Fibroblast of skin of right biceps (primary cell): ENCODE measurements around the gene MMAB.

Experiments used
- DNase-seq: peaks from one replicate; pipeline ENCODE4 v3.0.0-alpha.2; 2013

The MMAB gene

DNA sequence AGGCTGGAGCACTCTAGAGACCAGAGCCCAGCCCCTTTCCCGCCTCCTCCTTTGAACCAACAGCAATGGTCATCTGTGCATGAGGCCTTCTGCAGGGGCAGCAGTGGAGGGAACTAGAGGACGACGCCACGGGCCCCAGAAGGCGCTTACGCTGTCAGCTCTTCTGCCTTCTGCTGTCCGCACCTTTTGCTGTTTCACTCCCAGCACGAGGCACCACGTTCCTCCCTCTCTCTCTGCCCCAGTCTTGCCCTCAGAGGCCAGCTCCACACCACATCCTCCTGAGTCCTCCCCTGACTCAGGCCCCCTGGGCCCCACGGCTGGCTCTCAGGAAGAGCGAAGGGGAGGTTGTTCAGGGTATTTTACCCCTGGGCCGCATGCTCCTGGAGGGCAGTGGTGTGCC, 15.5 kb downstream of the MMAB start:
- no peak for DNase-seq

DNA sequence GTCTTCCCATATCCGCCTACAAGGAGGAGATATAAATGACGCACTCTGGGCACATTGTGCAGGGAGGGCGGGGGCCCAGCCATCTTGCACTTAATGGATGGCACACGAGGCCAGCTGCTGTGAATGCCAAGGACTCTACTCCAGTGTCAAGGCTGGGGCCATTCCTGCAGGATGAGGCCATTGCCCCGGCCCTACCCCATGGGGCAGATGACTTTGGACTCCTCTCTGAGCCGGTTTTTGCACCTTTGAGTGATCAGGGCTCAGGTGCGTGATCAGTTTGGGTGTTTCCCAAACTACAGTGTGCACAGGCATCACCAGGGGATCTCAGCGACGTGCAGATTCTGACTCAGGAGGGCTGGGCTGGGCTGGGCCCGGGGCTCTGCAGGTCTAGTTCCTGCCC, 16.1 kb downstream of the MMAB start:
- no peak for DNase-seq

DNA sequence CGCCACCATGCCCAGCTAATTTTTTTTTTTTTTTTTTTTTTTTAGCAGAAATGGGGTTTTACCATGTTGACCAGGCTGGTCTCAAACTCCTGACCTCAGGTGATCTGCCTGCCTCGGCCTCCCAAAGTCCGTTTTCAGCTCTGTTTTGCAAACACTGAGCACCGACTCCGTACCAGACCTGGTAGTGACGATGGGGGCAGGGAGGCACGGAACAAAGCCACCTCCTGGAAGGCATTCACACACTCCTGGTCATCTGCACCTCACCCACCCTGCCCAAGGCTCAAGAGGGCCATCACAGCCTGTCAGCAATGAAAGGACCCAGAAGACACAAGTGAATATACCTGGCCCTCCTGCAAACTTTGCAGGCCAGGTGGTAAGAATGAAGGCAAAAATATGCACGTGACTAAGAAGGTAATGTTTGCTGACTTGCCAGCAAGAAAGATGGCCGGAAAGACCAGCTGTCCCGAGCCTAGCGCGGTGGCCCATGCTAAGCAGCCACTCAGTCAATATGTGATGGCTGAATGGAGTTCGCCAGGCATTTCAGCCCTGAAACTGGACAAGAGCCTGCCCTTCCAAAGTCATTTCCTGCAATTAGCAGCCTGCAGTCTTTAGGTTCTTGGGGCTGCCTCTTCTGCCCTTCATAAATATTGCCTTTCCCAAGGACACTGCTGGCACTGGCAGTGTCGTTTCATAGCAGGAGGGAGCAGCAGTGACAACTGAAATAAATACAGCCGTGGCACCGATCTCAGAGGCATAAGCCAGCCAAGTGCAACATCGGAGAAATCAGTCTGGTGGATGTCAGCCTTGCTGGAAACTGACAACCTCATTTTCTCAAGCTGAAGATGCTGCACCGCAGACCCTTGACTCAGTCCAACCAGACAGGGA, 17.6 kb downstream of the MMAB start:
- no peak for DNase-seq

DNA sequence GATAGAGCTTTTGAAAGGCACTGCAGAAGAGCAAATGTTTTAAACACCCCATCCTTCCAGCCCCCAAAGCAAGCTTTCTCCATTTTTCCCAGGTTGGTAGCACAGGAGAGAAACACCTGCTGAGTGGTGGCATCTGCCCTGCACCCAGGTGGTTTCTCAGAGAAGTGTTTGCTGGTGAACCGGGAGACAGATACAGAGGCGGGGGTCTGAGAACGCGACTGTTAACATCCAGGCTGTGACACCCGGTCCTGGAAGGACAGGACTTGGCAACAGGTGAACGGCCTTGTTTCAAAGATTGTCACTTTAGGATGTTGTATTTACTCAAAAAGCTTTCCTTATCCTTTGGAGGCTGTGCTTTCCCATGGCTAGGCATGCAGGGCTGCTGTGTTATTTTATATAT, 18.5 kb downstream of the MMAB start:
- DNase-seq, result no peak

DNA sequence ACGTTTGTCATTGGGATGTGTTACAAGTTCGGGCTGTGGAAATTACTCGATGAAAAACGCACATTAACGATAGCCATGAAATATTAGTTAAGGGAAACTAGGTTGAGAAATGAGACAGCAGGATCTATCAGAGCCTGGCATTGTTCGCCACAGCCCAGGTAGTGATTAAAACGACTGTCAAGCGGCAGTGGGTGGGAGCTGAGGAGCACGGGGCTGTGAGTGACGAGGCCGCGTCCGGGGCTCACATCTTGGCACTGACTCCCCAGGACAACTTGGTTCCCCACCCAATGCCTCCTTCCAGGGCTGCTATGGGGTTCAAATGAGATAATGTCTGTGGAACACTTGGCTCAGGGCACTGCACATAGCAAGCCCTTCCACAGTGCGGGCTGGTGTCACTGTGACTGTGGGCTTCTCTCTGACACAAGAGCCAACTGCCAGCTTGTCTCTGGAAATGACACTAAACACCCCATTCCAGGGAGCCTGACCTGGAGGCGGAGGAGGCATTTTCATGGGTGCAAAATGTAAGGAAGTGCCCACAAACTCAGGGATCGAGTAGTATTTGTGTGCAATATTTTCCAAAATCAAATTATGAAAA, 19.3 kb downstream of the MMAB start:
- no peak for DNase-seq

DNA sequence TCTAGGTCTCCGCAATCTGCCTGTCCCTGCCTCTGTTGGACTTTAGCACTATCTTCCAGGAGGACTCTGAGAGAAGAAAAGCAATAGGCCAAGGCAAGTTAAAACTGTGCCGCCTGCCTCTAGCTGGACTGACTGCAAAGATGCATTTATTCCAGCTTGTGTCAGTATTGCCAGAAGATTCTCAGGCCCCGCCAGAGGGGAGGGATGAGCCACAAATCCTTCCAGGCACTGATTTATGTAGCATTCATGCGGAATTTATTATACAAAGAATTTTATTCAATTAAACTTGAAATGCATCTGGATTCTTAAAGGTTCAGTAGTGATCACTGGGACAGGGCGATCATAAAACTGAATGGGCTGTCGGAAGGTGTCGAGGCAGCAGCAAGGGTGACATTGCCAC, 19.8 kb downstream of the MMAB start:
- no peak for DNase-seq

DNA sequence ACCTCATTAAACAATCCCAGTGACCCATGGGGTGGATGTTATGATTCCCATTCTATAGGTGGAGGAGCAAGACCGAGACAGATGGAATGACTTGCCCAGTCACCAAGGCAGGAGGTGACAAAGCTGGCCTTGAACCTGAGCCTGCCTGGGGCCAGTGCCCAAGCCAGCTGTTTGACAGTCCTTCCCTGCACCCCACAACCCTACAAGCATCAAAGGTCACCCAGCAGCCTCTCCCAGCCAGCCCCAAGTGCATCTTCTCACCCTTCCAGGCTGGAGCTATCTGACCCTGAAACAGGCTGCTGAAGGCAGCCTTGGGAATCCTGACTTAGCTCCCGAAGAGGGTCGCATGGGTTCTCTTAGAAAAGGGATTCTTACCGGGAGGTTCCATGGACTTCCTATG, 20.3 kb downstream of the MMAB start:
- no peak for DNase-seq

DNA sequence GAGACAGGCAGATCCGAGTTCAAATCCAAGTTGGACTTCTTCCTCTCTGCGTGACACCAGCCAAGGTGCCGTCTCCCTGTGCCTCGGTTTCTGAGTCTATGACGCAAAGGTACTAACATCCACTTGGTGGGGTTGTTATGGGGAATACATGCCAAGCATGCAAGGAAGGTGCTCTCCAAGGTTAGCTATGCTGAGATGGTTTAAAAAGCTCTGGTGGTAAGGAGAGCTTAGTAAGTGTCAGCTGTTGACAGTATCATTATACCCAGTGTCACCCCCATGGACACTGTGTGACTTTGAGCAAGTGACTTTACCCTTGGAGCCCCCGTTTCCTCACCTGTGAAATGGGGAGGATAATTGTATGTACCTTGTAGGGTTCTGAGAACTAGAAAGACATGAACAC, 22.2 kb downstream of the MMAB start:
- no peak for DNase-seq

DNA sequence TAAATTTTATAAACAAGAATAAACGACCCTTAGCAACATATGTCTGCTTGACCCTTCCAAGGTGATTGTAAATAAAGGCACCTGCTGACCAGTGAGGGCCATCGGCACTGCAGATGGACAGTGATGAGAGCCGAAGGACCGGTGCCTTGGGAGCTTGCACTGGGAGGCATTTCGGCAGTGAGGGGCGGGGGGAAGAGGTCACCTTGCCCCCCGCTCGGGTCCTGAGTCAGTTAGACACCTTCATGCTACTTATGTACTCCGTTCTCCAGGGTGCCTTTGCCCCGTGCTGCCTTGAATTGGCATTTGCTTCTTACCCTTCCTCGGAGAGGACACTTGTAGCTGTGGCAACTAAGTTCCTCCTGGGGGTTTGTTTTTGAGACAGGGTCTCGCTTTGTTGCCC, 23.0 kb downstream of the MMAB start:
- no peak for DNase-seq

DNA sequence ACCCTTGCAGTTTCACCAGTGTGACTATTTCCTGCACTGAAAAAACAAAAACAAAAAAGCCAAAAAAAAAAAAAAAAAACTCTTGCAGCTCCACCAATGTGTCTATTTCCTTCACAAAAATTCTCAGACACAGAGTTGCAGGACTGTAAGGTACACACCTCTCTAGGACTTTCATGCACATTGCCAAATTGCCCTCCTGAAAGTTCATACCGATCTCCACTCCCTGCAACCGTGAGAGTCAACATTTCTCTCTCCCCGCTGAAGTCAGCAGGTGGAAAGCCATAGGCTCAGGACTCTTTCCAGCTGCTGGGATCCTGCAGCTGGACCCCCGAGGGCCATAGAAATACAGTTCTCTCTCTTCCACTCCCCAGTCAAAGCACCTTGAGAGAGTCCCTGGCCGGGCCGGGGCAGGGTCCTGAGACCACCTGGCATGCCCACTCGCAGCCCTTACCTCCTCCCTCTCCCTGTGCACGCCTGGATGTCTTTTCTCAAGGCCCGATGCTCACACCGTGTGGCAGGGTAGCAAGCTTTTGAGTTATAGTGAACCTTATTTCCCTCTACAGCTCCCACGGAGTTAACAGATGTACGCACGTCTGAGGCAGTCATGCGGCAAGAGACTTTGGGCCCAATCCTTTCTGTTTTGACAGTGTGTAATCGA, 23.6 kb downstream of the MMAB start:
- no peak for DNase-seq

DNA sequence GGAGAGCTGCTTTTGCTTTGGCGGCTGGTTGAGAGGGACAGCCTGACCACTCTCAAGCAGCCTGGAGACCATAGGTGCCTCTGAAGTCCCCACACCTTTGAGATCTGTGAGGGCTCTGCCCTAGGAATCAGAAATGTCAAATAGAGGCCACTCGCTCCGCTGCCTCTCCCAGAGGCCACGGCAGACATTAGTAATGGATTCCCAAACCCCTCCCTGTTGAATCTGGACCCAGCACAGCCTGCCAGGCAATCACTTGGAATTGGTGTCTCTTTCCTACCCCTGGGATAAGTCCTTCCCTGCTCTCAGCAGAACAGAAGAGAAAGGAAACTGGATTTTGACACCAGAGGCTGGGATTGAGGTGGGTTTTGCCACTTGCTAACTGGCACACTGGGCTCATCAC, 25.0 kb downstream of the MMAB start:
- no peak for DNase-seq

DNA sequence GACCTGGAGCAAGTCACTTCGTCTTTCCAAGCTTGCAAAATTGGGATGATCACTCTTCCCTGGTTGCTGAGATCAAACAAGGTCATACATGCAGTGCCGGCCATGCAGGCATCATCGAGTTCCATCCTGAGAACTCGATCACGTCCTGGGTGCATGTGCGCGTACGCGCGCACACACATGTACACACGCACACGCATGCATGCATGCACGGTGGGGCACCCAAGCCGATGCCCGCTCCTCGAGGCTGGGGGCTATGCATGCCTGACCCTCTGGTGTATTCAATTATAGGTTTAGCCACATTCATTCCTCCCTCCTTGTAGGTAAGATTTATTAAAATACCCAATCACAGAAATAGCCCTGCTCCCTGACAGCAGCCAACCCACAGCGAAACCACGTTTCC, 26.0 kb downstream of the MMAB start:
- DNase-seq, result no peak

DNA sequence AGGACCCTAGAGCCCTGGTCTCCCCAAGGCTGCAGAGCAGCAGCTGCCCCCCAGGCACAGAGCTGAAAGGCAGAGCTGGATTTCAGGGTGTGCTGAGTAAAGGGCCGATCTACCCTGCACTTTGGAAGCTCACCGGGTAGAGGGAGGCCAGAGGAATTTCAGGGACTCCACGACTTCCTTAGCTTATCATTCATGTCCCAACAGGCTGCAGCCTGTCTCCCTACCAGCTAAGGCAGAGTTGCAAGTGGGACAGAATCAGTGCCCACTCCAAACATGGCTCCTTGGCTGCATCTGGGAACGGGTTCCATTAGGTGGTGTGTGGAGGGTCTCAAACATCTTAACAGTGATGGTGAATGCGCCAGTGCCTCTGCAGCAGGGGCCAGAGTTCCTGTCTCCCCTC, 27.5 kb downstream of the MMAB start:
- no peak for DNase-seq

DNA sequence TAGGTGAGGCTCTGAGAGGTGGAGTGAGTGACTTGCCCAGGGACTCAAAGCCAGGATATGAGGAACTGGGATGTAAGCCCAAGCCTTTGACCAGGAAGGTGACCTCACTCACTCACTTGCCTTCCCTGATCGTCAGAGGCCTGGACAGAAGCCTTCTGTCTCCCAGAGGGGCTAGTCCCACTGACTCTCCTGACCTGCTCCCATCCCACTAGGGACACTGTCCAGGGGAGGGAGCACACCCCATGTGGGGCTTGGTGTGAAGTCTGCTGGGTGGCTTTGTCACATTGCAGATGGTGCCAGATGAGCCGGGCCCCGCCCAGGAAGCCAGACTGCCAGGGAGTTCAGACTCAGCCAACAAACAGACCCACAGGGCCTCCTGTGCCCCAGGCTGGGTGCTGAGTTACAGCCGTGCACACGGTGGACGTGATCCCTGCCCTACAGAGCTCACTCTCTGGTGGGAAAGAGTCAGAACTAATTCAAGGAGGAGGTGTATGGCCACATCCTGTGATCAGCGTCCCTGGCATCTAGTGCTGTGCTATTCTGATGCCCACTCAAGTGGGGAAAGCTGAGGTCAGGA, 28.3 kb downstream of the MMAB start:
- DNase-seq, result no peak

DNA sequence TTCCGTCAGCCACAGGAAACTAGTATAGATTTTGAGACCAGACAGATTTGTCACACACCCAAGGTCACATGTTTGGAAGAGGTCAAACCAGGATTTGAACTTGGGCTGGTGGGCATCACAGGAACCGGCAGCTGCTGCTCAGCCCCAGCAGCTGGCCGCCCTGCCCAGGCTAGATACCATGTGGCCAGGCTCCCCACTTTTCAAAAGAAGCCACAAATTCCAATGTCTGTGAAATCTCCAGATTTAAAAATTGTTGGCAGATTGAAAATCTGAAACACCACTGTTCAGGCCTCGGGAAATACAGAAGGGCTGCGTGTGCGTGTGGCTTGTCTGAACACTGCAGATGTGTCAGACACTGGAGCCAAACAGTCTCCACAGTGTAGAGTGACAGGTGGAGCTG, 30.4 kb downstream of the MMAB start:
- DNase-seq, result no peak

DNA sequence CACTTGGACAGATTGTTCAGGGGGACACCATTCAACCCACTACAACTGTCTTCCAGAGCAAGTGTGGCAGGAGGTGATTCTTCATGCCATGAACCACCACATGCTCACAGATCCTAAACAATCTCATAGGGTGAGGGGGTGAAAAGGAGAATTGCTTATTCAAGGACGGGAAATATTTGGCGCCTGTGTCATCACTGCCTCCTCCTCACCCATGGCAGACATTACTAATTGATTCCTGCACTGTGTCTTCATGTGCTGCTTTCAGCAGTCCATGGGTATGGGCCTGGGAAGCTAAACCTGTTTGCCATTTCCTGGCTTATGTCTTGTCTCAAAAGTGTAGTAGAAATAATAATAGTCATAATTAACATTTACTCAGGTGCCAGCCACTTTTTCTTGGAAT, 31.3 kb downstream of the MMAB start:
- DNase-seq, result peak; percentile 82

DNA sequence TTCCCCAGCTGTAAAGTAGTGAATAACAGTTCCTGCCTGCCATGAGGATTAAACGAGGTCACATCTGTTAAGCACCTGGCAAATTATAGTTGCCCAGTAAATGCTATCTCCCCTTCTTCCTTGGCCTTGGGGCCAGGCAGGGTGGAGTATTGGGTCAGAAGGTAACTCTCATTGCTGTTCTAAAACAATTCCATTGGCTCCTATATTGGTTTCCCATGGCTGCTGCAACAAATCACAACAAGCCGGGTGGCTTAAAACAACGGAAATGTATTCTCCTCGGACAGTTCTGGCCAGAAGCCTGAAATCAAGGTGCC, 31.9 kb downstream of the MMAB start:
- peak; percentile 8 for DNase-seq

DNA sequence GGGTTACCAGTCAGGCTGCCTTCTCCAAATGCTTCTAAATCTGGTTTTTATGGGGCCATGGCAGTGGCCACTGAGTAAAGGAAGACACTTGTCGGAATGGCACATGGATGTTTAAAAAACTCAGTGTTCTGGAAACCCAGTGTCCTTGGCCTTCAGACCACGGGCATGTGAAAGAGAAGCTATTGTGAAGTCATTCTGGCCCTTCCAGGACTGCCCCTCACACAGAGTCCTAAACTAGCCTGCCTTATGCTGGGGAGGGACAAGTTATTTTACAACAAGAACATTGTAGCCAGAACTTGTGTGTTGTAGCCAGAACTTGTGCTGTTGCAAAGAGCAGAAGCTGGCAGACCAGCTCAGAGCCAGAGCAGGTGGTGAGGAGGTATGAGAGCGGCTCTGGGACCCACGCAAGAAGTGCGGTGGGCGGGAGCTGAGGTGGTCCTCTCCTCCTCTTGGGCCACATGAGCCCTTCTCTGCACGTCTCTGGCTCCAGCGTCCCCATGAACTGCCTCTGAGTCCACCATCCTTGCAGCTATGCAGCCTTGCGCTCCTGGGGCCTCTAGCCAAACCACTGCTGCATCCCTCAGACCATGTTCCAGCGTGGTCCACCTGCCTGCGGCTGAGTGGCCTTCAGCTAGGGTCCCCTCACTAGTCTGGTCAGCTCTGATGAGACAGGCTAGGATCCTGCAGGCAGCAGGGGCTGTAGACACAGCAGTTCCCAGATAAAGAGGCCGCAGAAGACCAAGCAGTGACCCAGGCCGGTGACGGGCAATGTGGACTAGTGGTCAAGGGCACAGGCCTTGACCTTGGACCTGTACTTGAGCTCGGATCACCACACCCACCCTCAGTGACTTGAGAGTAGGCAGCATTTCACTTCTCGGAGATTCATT, 32.5 kb downstream of the MMAB start:
- DNase-seq, result no peak

DNA sequence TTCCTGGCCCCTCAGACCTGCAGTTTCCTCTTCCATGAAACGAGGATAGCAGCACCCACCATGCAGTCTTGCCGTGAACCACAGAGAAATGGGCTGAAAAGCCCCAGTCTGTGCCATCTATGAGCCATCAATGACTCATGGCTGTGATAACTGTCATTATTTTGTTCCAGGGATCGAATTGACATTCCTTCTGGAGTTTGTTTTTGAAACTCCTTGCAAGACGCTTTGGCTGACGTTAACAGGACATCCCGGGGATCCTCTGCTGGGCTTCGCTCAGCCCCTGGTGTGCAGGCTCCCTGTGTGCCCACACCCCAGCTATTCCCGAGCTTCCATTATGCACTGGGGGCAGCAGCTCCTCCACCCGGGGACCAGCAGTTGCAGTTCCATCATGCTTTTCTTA, 33.8 kb downstream of the MMAB start:
- peak; percentile 79 for DNase-seq

DNA sequence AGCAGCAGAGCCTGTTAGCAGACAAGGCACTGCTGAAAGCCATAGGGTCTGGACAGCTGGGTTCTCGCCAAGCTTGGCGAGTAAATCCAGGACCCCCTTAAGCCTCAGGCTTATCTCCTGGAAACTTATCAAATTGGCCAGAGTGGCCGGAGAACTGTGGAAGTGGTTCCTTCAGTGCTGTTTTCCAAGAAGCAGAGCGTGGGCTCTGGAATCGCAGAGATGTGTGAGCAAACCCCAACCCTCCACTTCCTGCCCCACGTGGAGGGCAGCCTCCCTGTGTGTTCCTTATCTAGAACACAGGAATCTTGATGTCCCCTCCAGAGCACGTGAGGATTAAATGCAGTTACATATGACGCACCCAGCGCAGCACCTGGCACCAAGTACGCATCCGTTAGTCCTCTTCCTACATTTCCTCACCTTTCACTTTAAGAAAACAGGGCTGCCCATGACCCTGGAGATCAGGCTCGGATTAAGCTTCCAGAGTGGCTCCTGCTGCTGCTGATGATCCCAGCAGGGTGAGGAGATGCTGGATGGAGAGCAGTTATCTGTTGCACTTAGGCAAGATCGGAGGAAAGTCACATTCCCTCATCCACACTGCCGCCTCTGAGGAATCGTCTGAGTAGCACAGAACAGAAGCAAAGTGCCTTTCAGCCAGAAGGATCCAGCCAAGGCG, 35.0 kb downstream of the MMAB start:
- DNase-seq, result no peak

DNA sequence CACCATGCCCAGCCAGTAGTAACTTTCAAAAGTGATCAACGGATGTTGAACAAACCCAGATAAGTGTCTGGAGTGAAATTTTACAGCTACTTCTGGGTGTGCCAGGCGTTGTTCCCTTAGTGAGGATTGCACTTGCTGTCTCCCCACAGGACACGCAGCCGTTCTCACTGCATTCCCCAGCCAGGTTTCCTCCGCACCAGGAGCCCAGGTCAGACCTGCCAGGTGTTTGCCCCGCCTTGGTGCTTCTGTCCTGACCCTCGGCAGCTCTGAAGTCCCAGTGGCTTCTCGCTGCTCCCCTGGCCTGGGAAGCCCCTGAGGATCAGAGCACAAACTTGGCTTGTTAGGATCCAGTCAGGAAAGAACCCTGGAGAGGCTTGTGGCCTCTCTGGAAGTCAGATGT, 36.2 kb downstream of the MMAB start:
- DNase-seq, result no peak

DNA sequence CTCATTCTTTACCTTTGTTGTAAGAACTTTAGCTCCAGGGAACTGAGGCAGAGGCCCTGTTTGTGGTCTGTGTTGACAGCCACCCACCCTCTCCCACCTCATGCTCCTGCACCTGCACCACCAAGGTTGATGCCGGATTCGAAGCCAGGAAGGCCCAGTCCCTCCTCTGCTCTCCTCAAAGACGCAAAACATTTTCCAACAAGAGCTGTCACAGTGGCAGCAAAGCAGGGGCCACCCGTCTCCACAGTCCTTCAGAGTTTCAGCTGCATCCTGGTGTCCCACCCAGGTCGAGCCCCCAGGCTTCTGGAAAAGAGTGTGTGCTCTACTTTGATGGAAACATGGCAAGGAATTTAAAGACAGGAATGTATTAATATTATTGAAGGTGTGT, 37.4 kb downstream of the MMAB start:
- DNase-seq, result no peak
